ENCODE data around the gene PACRGL. TPM values are rescaled to one million over a fixed set of nuclear protein-coding genes. Genes with fewer than 3 reads are reported as not detected.
"Not testable (repeated sequence)": the region's sequence is repeated elsewhere in the genome, so short reads cannot be mapped to it uniquely, and the experiment has no call there.

Gene PACRGL
- total RNA-seq, 4 donors from 2014 or later = 23.0 to 105 (median 32.0) TPM

GRCh38 chr4:20773144-20773997, 73.1 kb downstream of the PACRGL start:
- TF ChIP-seq CTCF (IDR thresholded peaks at IDR 0.05) = peak; percentile 40 to 64 (median 44)
- TF ChIP-seq EP300 (IDR thresholded peaks at IDR 0.05) = no peak
- no peak for TF ChIP-seq POLR2A (IDR thresholded peaks at IDR 0.05)
- Histone ChIP-seq H3K4me1 (peaks cover 0 to 3% (median 0%) of the 10 kb centered on the region in 4 donors), H3K27ac (no peak overlapping the region), H3K9me3 (no peaks in the 10 kb centered on the region), H3K4me3 (no peak overlapping the region), H3K27me3 (no peaks in the 10 kb centered on the region), H3K36me3 (no peaks in the 10 kb centered on the region)
- DNase-seq (ENCODE audit: low spot score in 2 of 2) = peak in 1 of 2 donors; percentile 63
- 25 to 29% methylated on average over 14 of the region's 14 CpGs for WGBS, 2 donors

GRCh38 chr4:20778896-20779295, 78.6 kb downstream of the PACRGL start:
- Histone ChIP-seq H3K9me3 (peaks cover 0 to 33% (median 0%) of the 10 kb centered on the region in 4 donors), H3K36me3 (no peaks in the 10 kb centered on the region), H3K27me3 (no peaks in the 10 kb centered on the region), H3K27ac (no peak overlapping the region), H3K4me3 (no peak overlapping the region), H3K4me1 (no peaks in the 10 kb centered on the region)
- DNase-seq (ENCODE audit: low spot score in 2 of 2) = no peak
- 54 to 67% methylated on average over 1 of the region's 1 CpG for WGBS, 2 donors
- no peak for TF ChIP-seq CTCF (IDR thresholded peaks at IDR 0.05)
- TF ChIP-seq EP300 (IDR thresholded peaks at IDR 0.05) = no peak
- TF ChIP-seq POLR2A (IDR thresholded peaks at IDR 0.05) = no peak

- not testable (repeated sequence) for H3K4me3 ChIP-seq; H3K27me3 ChIP-seq; H3K4me1 ChIP-seq; DNase-seq (ENCODE audit: low spot score in 2 of 2); H3K27ac ChIP-seq; H3K36me3 ChIP-seq
- peaks cover 0 to 33% (median 0%) of the 10 kb centered on the region in 4 donors for H3K9me3 ChIP-seq
- 83 to 86% methylated on average over 1 of the region's 1 CpG for WGBS, 2 donors
Observed at GRCh38 chr4:20783134-20783533, 82.9 kb downstream of the PACRGL start.

- DNase-seq (ENCODE audit: low spot score in 2 of 2) = no peak
- H3K4me1 ChIP-seq = no peaks in the 10 kb centered on the region
- no peaks in the 10 kb centered on the region for H3K36me3 ChIP-seq
- 85 to 97% methylated on average over 2 of the region's 2 CpGs for WGBS, 2 donors
- no peak overlapping the region for H3K4me3 ChIP-seq
- peaks cover 0 to 6% (median 0%) of the 10 kb centered on the region in 4 donors for H3K9me3 ChIP-seq
- no peaks in the 10 kb centered on the region for H3K27me3 ChIP-seq
- TF ChIP-seq CTCF (IDR thresholded peaks at IDR 0.05) (no peak), EP300 (IDR thresholded peaks at IDR 0.05) (no peak), POLR2A (IDR thresholded peaks at IDR 0.05) (no peak)
- H3K27ac ChIP-seq = no peak overlapping the region
Observed at GRCh38 chr4:20787940-20788665, 87.8 kb downstream of the PACRGL start.
